ENCODE data around the gene CCT8L2. TPM values are rescaled to one million over a fixed set of nuclear protein-coding genes. Genes with fewer than 3 reads are reported as not detected.
"Not testable (repeated sequence)": the region's sequence is repeated elsewhere in the genome, so short reads cannot be mapped to it uniquely, and the experiment has no call there.

The CCT8L2 gene
- total RNA-seq, 1 donor from 2014 or later, result not detected

GRCh38 chr22:16599648-16600047 is 7.0 kb upstream of the CCT8L2 start:
- intact Hi-C loops (cut with micrococcal nuclease), result not testable (repeated sequence)

GRCh38 chr22:16595251-16595650 is 2.6 kb upstream of the CCT8L2 start:
- intact Hi-C loops (cut with micrococcal nuclease), result not testable (repeated sequence)

GRCh38 chr22:16594026-16594425 is 1.4 kb upstream of the CCT8L2 start:
- intact Hi-C loops (cut with micrococcal nuclease), result no loop called here

- intact Hi-C loops (cut with micrococcal nuclease), result not testable (repeated sequence)
Measured at GRCh38 chr22:16592231-16592630, 379 bp downstream of the CCT8L2 start.

GRCh38 chr22:16591136-16591535 is 1.5 kb downstream of the CCT8L2 start:
- intact Hi-C loops (cut with micrococcal nuclease), result not testable (repeated sequence)

- intact Hi-C loops (cut with micrococcal nuclease), result no loop called here
Measured at GRCh38 chr22:16586991-16587390, 5.6 kb downstream of the CCT8L2 start.

GRCh38 chr22:16586170-16586569 is 6.4 kb downstream of the CCT8L2 start:
- intact Hi-C loops (cut with micrococcal nuclease), result no loop called here

- intact Hi-C loops (cut with micrococcal nuclease), result not testable (repeated sequence)
Measured at GRCh38 chr22:16580872-16581271, 11.7 kb downstream of the CCT8L2 start.

- intact Hi-C loops (cut with micrococcal nuclease), result not testable (repeated sequence)
Measured at GRCh38 chr22:16569240-16569834, 23.3 kb downstream of the CCT8L2 start.

- intact Hi-C loops (cut with micrococcal nuclease), result no loop called here
Measured at GRCh38 chr22:16568425-16568758, 24.2 kb downstream of the CCT8L2 start.

- intact Hi-C loops (cut with micrococcal nuclease), result not testable (repeated sequence)
Measured at GRCh38 chr22:16567617-16568424, 24.8 kb downstream of the CCT8L2 start.

GRCh38 chr22:16566421-16567151 is 26.0 kb downstream of the CCT8L2 start:
- intact Hi-C loops (cut with micrococcal nuclease), result not testable (repeated sequence)

- intact Hi-C loops (cut with micrococcal nuclease), result not testable (repeated sequence)
Measured at GRCh38 chr22:16565585-16566420, 26.8 kb downstream of the CCT8L2 start.

- intact Hi-C loops (cut with micrococcal nuclease), result not testable (repeated sequence)
Measured at GRCh38 chr22:16564837-16565584, 27.6 kb downstream of the CCT8L2 start.

- intact Hi-C loops (cut with micrococcal nuclease), result no loop called here
Measured at GRCh38 chr22:16563555-16564520, 28.8 kb downstream of the CCT8L2 start.

- intact Hi-C loops (cut with micrococcal nuclease), result no loop called here
Measured at GRCh38 chr22:16562711-16563554, 29.7 kb downstream of the CCT8L2 start.

GRCh38 chr22:16561093-16561658 is 31.4 kb downstream of the CCT8L2 start:
- intact Hi-C loops (cut with micrococcal nuclease), result not testable (repeated sequence)

GRCh38 chr22:16560651-16561050 is 32.0 kb downstream of the CCT8L2 start:
- intact Hi-C loops (cut with micrococcal nuclease), result not testable (repeated sequence)

Measured in T-helper 1 cell treated with Interleukin-12 subunit alpha and Interleukin-12 subunit beta and Interleukin-4 antibody, amounts not matched to agents 30 ng/mL and 1 ng/mL, for 36 hours (primary cell).